Activated CD4-positive, alpha-beta memory T cell treated with anti-CD3 and anti-CD28 coated beads for 36 hours (primary cell): ENCODE results near the gene RALGPS1. TPM values are rescaled to one million over a fixed set of nuclear protein-coding genes. Genes with fewer than 3 reads are reported as not detected.

Experiments
- CTCF ChIA-PET: fragments of 350-600 bp; sonication (Branson Sonifier 250); formaldehyde crosslinking; loops from one replicate; lab custom pipeline; 2021; ENCODE audit warnings: antibody characterized with exemption, inconsistent platforms; lab: Charles Lee
- POLR2A ChIA-PET: fragments of 350-600 bp; sonication (Branson Sonifier 250); formaldehyde crosslinking; loops from one replicate; lab custom pipeline; 2021; ENCODE audit warnings: antibody characterized with exemption; lab: Charles Lee
- DNase-seq: peaks from one replicate; pipeline ENCODE4 v3.0.0-alpha.2; 2020
- H3K27ac Mint-ChIP-seq: one replicate; pipeline ENCODE4 v1.8.0; 2021; ENCODE audit warnings: mixed read lengths
- H3K27me3 Mint-ChIP-seq: one replicate; pipeline ENCODE4 v1.8.0; 2021; ENCODE audit warnings: mixed read lengths
- H3K36me3 Mint-ChIP-seq: one replicate; pipeline ENCODE4 v1.8.0; 2021; ENCODE audit warnings: mixed read lengths
- H3K4me1 Mint-ChIP-seq: one replicate; pipeline ENCODE4 v1.8.0; 2021; ENCODE audit warnings: low read depth, mixed read lengths
- H3K4me3 Mint-ChIP-seq: one replicate; pipeline ENCODE4 v1.8.0; 2021; ENCODE audit warnings: mild to moderate bottlenecking, mixed read lengths
- H3K9me3 Mint-ChIP-seq: one replicate; pipeline ENCODE4 v1.8.0; 2021; ENCODE audit warnings: mixed read lengths
- intact Hi-C: fragments of 100-400 bp; cut with micrococcal nuclease; formaldehyde crosslinking; loops from one replicate; pipeline ENCODE4 v1.15.1; 2023
- total RNA-seq, 2 experiments: library from RNA; stranded (reverse); gene quantifications; one replicate each; pipeline ENCODE4 v1.2.3, GENCODE V29; 2021

Gene RALGPS1
- total RNA-seq, 2 experiments from 2014 or later = 2.1 to 3.1 TPM

GRCh38 chr9:126962336-126962735, 47.8 kb downstream of the RALGPS1 start:
- Mint-ChIP-seq H3K27ac (no peak overlapping the region), H3K4me1 (no peaks in the 10 kb centered on the region), H3K36me3 (no peaks in the 10 kb centered on the region), H3K4me3 (no peak overlapping the region), H3K9me3 (no peaks in the 10 kb centered on the region), H3K27me3 (peaks cover 5% of the 10 kb centered on the region)
- intact Hi-C loops = no loop called here
- ChIA-PET POLR2A (no interaction called here), CTCF (interaction anchor here (1.9 to 2.2 kb wide), 2 partner anchors 236 to 238 kb away, joined by 5 to 9 read pairs; no protein-coding TSS in a partner anchor)
- no peak for DNase-seq

GRCh38 chr9:126965077-126965476, 50.5 kb downstream of the RALGPS1 start:
- ChIA-PET CTCF (interaction anchor here (0.6 to 2.7 kb wide), 18 partner anchors 8 to 249 kb away, joined by 3 to 33 read pairs (median 4); no protein-coding TSS in a partner anchor), POLR2A (no interaction called here)
- no peaks in the 10 kb centered on the region for H3K4me1 Mint-ChIP-seq
- H3K4me3 Mint-ChIP-seq = no peak overlapping the region
- H3K9me3 Mint-ChIP-seq = no peaks in the 10 kb centered on the region
- no peaks in the 10 kb centered on the region for H3K36me3 Mint-ChIP-seq
- H3K27me3 Mint-ChIP-seq = peaks cover 5% of the 10 kb centered on the region
- no peak overlapping the region for H3K27ac Mint-ChIP-seq
- intact Hi-C loops = no loop called here
- DNase-seq = no peak

- H3K27ac Mint-ChIP-seq = no peak overlapping the region
- POLR2A ChIA-PET = interaction anchor here (0.6 kb wide), 1 partner anchor 40 kb away, joined by 3 read pairs; no protein-coding TSS in a partner anchor
- H3K4me3 Mint-ChIP-seq = no peak overlapping the region
- CTCF ChIA-PET = interaction anchor here (0.6 to 2.7 kb wide), 19 partner anchors 9 to 248 kb away, joined by 3 to 33 read pairs (median 4); no protein-coding TSS in a partner anchor
- H3K36me3 Mint-ChIP-seq = no peaks in the 10 kb centered on the region
- no peaks in the 10 kb centered on the region for H3K9me3 Mint-ChIP-seq
- intact Hi-C loops = loop anchor here (1.0 kb wide), 2 partner anchors 25 to 234 kb away; no protein-coding TSS in a partner anchor
- DNase-seq = peak; percentile 65
- H3K27me3 Mint-ChIP-seq = peaks cover 4% of the 10 kb centered on the region
- no peaks in the 10 kb centered on the region for H3K4me1 Mint-ChIP-seq
Observed at GRCh38 chr9:126965541-126966428, 51.2 kb downstream of the RALGPS1 start.

- intact Hi-C loops = no loop called here
- H3K9me3 Mint-ChIP-seq = no peaks in the 10 kb centered on the region
- no peaks in the 10 kb centered on the region for H3K4me1 Mint-ChIP-seq
- DNase-seq = no peak
- H3K4me3 Mint-ChIP-seq = no peak overlapping the region
- ChIA-PET POLR2A (no interaction called here), CTCF (no interaction called here)
- no peaks in the 10 kb centered on the region for H3K36me3 Mint-ChIP-seq
- H3K27ac Mint-ChIP-seq = no peak overlapping the region
- H3K27me3 Mint-ChIP-seq = peaks cover 2% of the 10 kb centered on the region
Observed at GRCh38 chr9:126971261-126971660, 56.7 kb downstream of the RALGPS1 start.

- no peak for DNase-seq
- no peaks in the 10 kb centered on the region for H3K4me1 Mint-ChIP-seq
- H3K27me3 Mint-ChIP-seq = peaks cover 2% of the 10 kb centered on the region
- H3K27ac Mint-ChIP-seq = no peak overlapping the region
- ChIA-PET POLR2A (no interaction called here), CTCF (interaction anchor here (0.8 kb wide), 1 partner anchor 9 kb away, joined by 3 read pairs; no protein-coding TSS in a partner anchor)
- no peaks in the 10 kb centered on the region for H3K36me3 Mint-ChIP-seq
- H3K9me3 Mint-ChIP-seq = no peaks in the 10 kb centered on the region
- intact Hi-C loops = no loop called here
- no peak overlapping the region for H3K4me3 Mint-ChIP-seq
Observed at GRCh38 chr9:126973651-126974529, 59.3 kb downstream of the RALGPS1 start.

DNA sequence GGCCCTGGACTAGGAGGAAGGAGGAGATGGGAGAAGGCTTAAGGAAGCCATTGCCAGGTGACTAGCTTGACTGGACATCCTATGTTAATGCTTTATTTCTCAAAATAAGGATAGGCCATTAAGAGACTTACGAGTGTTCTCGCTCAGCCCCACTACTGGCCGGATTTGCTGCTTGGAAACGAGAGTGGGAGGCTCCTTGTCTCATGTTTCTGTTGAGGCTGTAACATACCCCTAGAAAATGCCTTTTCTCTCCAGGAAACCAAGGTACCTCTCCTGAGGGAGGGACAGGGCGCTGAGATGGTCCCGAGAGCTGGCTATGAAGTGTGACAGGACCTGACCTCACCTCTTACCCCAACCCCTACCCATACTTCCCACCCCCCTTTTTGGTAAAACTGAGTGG, 60.0 kb downstream of the RALGPS1 start:
- POLR2A ChIA-PET = interaction anchor here (1.6 kb wide), 1 partner anchor 12 kb away, joined by 4 read pairs; no protein-coding TSS in a partner anchor

GRCh38 chr9:126975327-126976220, 61.0 kb downstream of the RALGPS1 start:
- H3K9me3 Mint-ChIP-seq = no peaks in the 10 kb centered on the region
- no peak for DNase-seq
- no peak overlapping the region for H3K27ac Mint-ChIP-seq
- ChIA-PET POLR2A (interaction anchor here (1.6 kb wide), 1 partner anchor 11 kb away, joined by 4 read pairs; no protein-coding TSS in a partner anchor), CTCF (interaction anchor here (0.7 to 1.6 kb wide), 4 partner anchors 9 to 371 kb away, joined by 3 to 4 read pairs (median 4); no protein-coding TSS in a partner anchor)
- peaks cover 4% of the 10 kb centered on the region for H3K27me3 Mint-ChIP-seq
- H3K4me3 Mint-ChIP-seq = no peak overlapping the region
- no peaks in the 10 kb centered on the region for H3K36me3 Mint-ChIP-seq
- intact Hi-C loops = no loop called here
- H3K4me1 Mint-ChIP-seq = no peaks in the 10 kb centered on the region

More for the DNA sequence above, 60.0 kb downstream of the RALGPS1 start:
- Mint-ChIP-seq H3K4me1 (no peaks in the 10 kb centered on the region), H3K9me3 (no peaks in the 10 kb centered on the region), H3K4me3 (no peak overlapping the region), H3K36me3 (no peaks in the 10 kb centered on the region), H3K27me3 (peaks cover 4% of the 10 kb centered on the region), H3K27ac (no peak overlapping the region)
- intact Hi-C loops = no loop called here
- CTCF ChIA-PET = interaction anchor here (0.8 to 0.9 kb wide), 2 partner anchors 9 kb away, joined by 3 read pairs; no protein-coding TSS in a partner anchor
- no peak for DNase-seq

GRCh38 chr9:126979461-126979860, 64.9 kb downstream of the RALGPS1 start:
- H3K4me1 Mint-ChIP-seq = peaks cover under 1% of the 10 kb centered on the region
- peaks cover 4% of the 10 kb centered on the region for H3K36me3 Mint-ChIP-seq
- ChIA-PET CTCF (interaction anchor here (1.7 kb wide), 1 partner anchor 14 kb away, joined by 5 read pairs; no protein-coding TSS in a partner anchor), POLR2A (no interaction called here)
- H3K4me3 Mint-ChIP-seq = no peak overlapping the region
- H3K27ac Mint-ChIP-seq = no peak overlapping the region
- intact Hi-C loops = no loop called here
- no peak for DNase-seq
- peaks cover 3% of the 10 kb centered on the region for H3K9me3 Mint-ChIP-seq
- peaks cover 29% of the 10 kb centered on the region for H3K27me3 Mint-ChIP-seq

DNA sequence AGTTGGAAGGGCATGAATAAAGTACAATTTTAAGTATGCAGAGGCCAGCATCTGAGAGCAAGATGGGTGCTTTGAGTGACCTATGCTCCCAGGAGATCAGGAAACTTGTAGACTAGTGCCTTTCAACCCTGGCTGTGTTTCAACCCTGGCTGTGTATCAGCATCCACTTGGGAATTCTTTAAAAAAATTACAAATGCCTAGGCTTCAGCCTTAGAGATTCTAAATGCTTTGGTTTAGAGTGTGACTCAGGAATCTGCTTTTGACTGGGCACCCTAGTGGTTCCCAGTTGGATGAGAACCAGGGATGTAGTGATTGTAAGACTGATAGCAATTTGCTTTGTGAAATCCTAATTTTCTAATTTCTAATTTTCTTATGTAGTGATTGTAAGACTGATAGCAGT, 65.6 kb downstream of the RALGPS1 start:
- intact Hi-C loops = no loop called here
- H3K36me3 Mint-ChIP-seq = peaks cover 4% of the 10 kb centered on the region
- POLR2A ChIA-PET = no interaction called here

DNA sequence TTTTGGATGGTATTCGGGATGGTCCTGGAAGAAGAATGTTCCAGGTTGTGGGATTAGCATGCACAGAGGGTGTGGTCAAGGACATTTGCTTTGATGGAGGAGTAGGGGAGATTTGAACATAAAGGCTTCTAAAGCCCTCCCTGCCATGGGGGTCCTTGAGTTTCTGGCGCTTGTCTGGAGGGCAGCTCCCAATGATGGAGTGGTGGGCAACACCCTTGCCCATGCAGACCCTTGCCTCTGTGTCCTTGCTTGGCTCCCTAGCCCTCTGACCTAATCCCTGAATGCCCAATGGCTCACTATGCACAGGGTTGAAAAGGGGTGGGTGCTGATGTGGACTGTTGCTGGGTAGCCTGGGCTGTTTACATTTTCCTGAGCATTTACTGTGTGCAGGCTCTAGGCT, 66.6 kb downstream of the RALGPS1 start:
- peaks cover 35% of the 10 kb centered on the region for H3K27me3 Mint-ChIP-seq

More for the DNA sequence above, 65.6 kb downstream of the RALGPS1 start:
- Mint-ChIP-seq H3K27me3 (peaks cover 36% of the 10 kb centered on the region), H3K9me3 (peaks cover 3% of the 10 kb centered on the region), H3K4me3 (no peak overlapping the region), H3K27ac (no peak overlapping the region), H3K4me1 (peaks cover 8% of the 10 kb centered on the region)
- DNase-seq = no peak
- CTCF ChIA-PET = interaction anchor here (1.7 kb wide), 1 partner anchor 15 kb away, joined by 5 read pairs; no protein-coding TSS in a partner anchor

More for the DNA sequence above, 66.6 kb downstream of the RALGPS1 start:
- Mint-ChIP-seq H3K27ac (no peak overlapping the region), H3K9me3 (peaks cover 3% of the 10 kb centered on the region), H3K36me3 (peaks cover 4% of the 10 kb centered on the region), H3K4me3 (no peak overlapping the region), H3K4me1 (peaks cover 15% of the 10 kb centered on the region)
- intact Hi-C loops = no loop called here
- ChIA-PET CTCF (interaction anchor here (1.1 kb wide), 1 partner anchor 41 kb away, joined by 3 read pairs; no protein-coding TSS in a partner anchor), POLR2A (no interaction called here)
- DNase-seq = no peak
